SK-N-SH treated with all-trans-retinoic acid at 6 μM for 48 hours (cell line): ENCODE data around the gene SYNE1.

Experiments
- ATAC-seq: fragments of 200-7000 bp; cut with Tn5 transposase; 3 replicates; pipeline ENCODE4 v1.9.1; 2020; ENCODE audit warnings: mild to moderate bottlenecking, moderate library complexity
- ARNTL ChIP-seq: fragments of 450-650 bp; formaldehyde crosslinking; IDR thresholded peaks from 2 replicates; pipeline ENCODE4 v1.5.0; 2020; ENCODE audit warnings: low read depth, mild to moderate bottlenecking, moderate library complexity, borderline replicate concordance
- BACH2 ChIP-seq: fragments of 250-450 bp; sonication (Bioruptor Pico); IDR thresholded peaks from 2 replicates; pipeline ENCODE4 v1.9.0; 2021; ENCODE audit warnings: mild to moderate bottlenecking, borderline replicate concordance
- CSDC2 ChIP-seq: fragments of 250-450 bp; sonication (Bioruptor Pico); IDR thresholded peaks from 2 replicates; pipeline ENCODE4 v1.5.0; 2020; ENCODE audit warnings: mild to moderate bottlenecking, moderate library complexity
- ESRRG ChIP-seq: fragments of 250-450 bp; sonication (Bioruptor Pico); IDR thresholded peaks from 2 replicates; pipeline ENCODE4 v1.6.1; 2021; ENCODE audit warnings: mild to moderate bottlenecking
- GLIS3 ChIP-seq: fragments of 250-450 bp; sonication (Bioruptor Pico); IDR thresholded peaks from 2 replicates; pipeline ENCODE4 v1.5.0; 2020; ENCODE audit warnings: mild to moderate bottlenecking, moderate library complexity
- ISL1 ChIP-seq: fragments of 250-450 bp; sonication (Bioruptor Pico); IDR thresholded peaks from 2 replicates; pipeline ENCODE4 v2.1.2; 2022; ENCODE audit warnings: mild to moderate bottlenecking, moderate library complexity
- OSR1 ChIP-seq: fragments of 250-450 bp; sonication (Bioruptor Pico); IDR thresholded peaks from 2 replicates; pipeline ENCODE4 v1.8.0; 2022; ENCODE audit warnings: moderate library complexity, mild to moderate bottlenecking, inconsistent platforms
- PPARA ChIP-seq: fragments of 250-450 bp; sonication (Bioruptor Pico); IDR thresholded peaks from 2 replicates; pipeline ENCODE4 v1.5.0; 2020; ENCODE audit warnings: mild to moderate bottlenecking, borderline replicate concordance
- RARB ChIP-seq: fragments of 250-450 bp; sonication (Bioruptor Pico); IDR thresholded peaks from 2 replicates; pipeline ENCODE4 v1.8.0; 2021; ENCODE audit warnings: mild to moderate bottlenecking, moderate library complexity
- TCF4 ChIP-seq: fragments of 250-450 bp; sonication (Bioruptor Pico); IDR thresholded peaks from 2 replicates; pipeline ENCODE4 v1.8.0; 2021; ENCODE audit warnings: mild to moderate bottlenecking, moderate library complexity, borderline replicate concordance
- TOX ChIP-seq: fragments of 250-450 bp; sonication (Bioruptor Pico); IDR thresholded peaks from 2 replicates; pipeline ENCODE4 v1.8.0; 2021; ENCODE audit warnings: mild to moderate bottlenecking, moderate library complexity, borderline replicate concordance
- ZC3H10 ChIP-seq: fragments of 250-450 bp; sonication (Bioruptor Pico); IDR thresholded peaks from 2 replicates; pipeline ENCODE4 v1.5.1; 2021; ENCODE audit warnings: mild to moderate bottlenecking, moderate library complexity
- ZFP3 ChIP-seq: fragments of 250-450 bp; sonication (Bioruptor Pico); IDR thresholded peaks from 2 replicates; pipeline ENCODE4 v1.5.0; 2020; ENCODE audit warnings: mild to moderate bottlenecking, moderate library complexity
- ZFP30 ChIP-seq: fragments of 450-650 bp; formaldehyde crosslinking; IDR thresholded peaks from 2 replicates; pipeline ENCODE4 v1.5.0; 2022; ENCODE audit warnings: mild to moderate bottlenecking, moderate library complexity
- ZNF565 ChIP-seq: fragments of 450-650 bp; formaldehyde crosslinking; conservative IDR thresholded peaks from 2 replicates; pipeline ENCODE4 v1.5.0; 2020; ENCODE audit warnings: low read depth, mild to moderate bottlenecking, moderate library complexity
- ZNF8 ChIP-seq: fragments of 450-650 bp; formaldehyde crosslinking; IDR thresholded peaks from 2 replicates; pipeline ENCODE4 v1.5.0; 2020; ENCODE audit warnings: mild to moderate bottlenecking, moderate library complexity
- TF ChIP-seq, protein P1 (sequence below): fragments of 250-450 bp; sonication (Bioruptor Pico); IDR thresholded peaks from 2 replicates; pipeline ENCODE4 v1.5.0; 2020; ENCODE audit warnings: mild to moderate bottlenecking, moderate library complexity
- TF ChIP-seq, protein P2 (sequence below): fragments of 250-450 bp; sonication (Bioruptor Pico); IDR thresholded peaks from 2 replicates; pipeline ENCODE4 v1.8.0; 2020; ENCODE audit warnings: mild to moderate bottlenecking, moderate library complexity, borderline replicate concordance
- TF ChIP-seq, protein P3 (sequence below): fragments of 250-450 bp; sonication (Bioruptor Pico); IDR thresholded peaks from 2 replicates; pipeline ENCODE4 v1.5.1; 2020; ENCODE audit warnings: low read depth, mild to moderate bottlenecking, moderate library complexity
- TF ChIP-seq, protein P4 (sequence below): fragments of 250-450 bp; sonication (Bioruptor Pico); IDR thresholded peaks from 2 replicates; pipeline ENCODE4 v1.8.0; 2021; ENCODE audit warnings: low read depth, mild to moderate bottlenecking, moderate library complexity, borderline replicate concordance

SYNE1 gene

DNA sequence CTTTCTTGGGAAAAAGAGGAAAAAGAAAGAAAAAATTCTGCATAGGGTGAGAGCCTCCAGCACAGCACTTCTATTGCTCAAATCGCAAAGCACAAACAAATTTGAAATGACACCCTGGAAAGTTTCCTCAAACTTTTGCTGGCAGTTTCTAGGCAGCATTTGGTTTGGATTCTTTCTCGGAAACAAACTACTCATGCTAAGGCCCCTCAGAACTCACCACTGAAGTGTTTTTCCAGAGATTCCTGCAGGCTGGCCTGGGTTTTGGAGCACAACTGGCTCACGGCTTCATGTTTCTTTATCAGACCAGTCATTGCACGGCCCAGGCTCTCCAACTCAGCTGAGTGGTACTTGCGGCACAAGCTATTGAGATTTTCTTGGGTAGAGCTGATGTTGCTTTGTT is 237.8 kb downstream of the SYNE1 start:
- ATAC-seq = no peak
- TF ChIP-seq ARNTL (CRISPR knock-in tag) (no peak), TCF4 (CRISPR knock-in tag) (no peak)

DNA sequence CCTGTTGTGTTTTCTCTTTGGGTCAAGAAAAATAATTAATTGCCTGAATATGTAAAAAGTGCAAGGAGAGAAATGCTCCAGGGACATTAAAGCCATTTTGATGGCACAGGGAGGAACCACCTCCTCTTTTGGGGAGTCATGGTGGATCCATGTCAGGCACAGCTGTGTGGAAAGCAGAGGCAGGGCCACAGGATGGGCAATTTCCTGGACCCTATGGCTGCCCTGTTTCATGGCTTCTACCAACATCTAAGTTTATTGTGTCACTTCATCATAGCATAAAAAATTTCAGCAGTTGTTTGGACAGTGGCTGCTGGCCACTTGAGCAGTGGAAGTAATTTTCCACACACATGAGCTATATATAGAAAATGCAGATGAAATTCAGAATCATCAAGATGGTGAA is 238.2 kb downstream of the SYNE1 start:
- no peak for ATAC-seq
- TF ChIP-seq, protein P1, sequence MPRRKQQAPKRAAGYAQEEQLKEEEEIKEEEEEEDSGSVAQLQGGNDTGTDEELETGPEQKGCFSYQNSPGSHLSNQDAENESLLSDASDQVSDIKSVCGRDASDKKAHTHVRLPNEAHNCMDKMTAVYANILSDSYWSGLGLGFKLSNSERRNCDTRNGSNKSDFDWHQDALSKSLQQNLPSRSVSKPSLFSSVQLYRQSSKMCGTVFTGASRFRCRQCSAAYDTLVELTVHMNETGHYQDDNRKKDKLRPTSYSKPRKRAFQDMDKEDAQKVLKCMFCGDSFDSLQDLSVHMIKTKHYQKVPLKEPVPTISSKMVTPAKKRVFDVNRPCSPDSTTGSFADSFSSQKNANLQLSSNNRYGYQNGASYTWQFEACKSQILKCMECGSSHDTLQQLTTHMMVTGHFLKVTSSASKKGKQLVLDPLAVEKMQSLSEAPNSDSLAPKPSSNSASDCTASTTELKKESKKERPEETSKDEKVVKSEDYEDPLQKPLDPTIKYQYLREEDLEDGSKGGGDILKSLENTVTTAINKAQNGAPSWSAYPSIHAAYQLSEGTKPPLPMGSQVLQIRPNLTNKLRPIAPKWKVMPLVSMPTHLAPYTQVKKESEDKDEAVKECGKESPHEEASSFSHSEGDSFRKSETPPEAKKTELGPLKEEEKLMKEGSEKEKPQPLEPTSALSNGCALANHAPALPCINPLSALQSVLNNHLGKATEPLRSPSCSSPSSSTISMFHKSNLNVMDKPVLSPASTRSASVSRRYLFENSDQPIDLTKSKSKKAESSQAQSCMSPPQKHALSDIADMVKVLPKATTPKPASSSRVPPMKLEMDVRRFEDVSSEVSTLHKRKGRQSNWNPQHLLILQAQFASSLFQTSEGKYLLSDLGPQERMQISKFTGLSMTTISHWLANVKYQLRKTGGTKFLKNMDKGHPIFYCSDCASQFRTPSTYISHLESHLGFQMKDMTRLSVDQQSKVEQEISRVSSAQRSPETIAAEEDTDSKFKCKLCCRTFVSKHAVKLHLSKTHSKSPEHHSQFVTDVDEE (CRISPR knock-in tag) = no peak
- TF ChIP-seq ISL1 (CRISPR knock-in tag) = no peak

DNA sequence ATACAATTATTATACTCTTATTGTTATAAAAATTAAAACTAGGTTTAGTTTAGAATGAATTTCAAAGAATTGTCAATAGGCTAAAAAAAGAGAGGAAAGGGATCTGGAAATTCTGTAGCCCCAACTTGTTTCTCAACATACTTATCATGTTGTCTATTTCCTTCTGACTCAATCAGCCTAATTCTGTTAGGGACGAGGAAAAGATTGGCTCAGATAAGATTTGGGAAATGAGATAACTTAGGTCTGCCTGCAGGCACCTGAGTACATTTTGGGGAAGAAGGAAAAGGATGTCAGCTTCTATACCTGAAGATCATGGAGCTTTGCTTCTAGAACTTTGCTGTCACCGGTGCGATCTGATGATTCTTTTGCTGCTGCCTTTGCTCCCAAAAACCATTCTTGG is 238.8 kb downstream of the SYNE1 start:
- TF ChIP-seq TOX (CRISPR knock-in tag) (no peak), ZFP3 (CRISPR knock-in tag) (no peak), OSR1 (no peak), RARB (CRISPR knock-in tag) (no peak)
- no peak for ATAC-seq

DNA sequence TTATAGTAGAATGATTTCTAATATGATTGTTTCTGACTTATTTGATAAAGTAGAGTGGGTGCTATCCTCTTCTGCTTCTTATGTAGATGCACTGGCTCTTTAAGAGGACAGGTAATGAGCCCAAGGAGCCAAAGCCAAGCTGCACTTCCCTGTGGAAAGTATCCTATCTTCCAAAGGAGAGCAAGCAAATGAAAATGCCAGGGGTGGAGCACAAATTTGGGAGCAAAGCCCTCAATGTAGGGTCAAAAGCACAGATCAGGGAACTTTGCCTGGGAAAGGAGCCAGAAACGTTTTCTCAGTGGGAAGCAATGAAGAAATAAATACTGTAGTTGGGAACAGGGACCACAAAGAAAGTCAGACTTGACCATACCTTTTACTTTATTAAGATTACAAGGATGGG is 242.9 kb downstream of the SYNE1 start:
- ATAC-seq = no peak

More for the DNA sequence above, 242.9 kb downstream of the SYNE1 start:
- TF ChIP-seq, protein P2, sequence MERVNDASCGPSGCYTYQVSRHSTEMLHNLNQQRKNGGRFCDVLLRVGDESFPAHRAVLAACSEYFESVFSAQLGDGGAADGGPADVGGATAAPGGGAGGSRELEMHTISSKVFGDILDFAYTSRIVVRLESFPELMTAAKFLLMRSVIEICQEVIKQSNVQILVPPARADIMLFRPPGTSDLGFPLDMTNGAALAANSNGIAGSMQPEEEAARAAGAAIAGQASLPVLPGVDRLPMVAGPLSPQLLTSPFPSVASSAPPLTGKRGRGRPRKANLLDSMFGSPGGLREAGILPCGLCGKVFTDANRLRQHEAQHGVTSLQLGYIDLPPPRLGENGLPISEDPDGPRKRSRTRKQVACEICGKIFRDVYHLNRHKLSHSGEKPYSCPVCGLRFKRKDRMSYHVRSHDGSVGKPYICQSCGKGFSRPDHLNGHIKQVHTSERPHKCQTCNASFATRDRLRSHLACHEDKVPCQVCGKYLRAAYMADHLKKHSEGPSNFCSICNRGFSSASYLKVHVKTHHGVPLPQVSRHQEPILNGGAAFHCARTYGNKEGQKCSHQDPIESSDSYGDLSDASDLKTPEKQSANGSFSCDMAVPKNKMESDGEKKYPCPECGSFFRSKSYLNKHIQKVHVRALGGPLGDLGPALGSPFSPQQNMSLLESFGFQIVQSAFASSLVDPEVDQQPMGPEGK (CRISPR knock-in tag) = no peak
- TF ChIP-seq BACH2 (CRISPR knock-in tag) (no peak), ZFP3 (CRISPR knock-in tag) (no peak), GLIS3 (no peak), ZFP30 (CRISPR knock-in tag) (no peak), ARNTL (CRISPR knock-in tag) (no peak), ZC3H10 (CRISPR knock-in tag) (no peak), RARB (CRISPR knock-in tag) (no peak), CSDC2 (CRISPR knock-in tag) (no peak), PPARA (no peak), ZNF565 (CRISPR knock-in tag) (no peak), ZNF8 (CRISPR knock-in tag) (no peak), ESRRG (CRISPR knock-in tag) (no peak), TOX (CRISPR knock-in tag) (no peak), OSR1 (no peak)
- TF ChIP-seq, protein P3, sequence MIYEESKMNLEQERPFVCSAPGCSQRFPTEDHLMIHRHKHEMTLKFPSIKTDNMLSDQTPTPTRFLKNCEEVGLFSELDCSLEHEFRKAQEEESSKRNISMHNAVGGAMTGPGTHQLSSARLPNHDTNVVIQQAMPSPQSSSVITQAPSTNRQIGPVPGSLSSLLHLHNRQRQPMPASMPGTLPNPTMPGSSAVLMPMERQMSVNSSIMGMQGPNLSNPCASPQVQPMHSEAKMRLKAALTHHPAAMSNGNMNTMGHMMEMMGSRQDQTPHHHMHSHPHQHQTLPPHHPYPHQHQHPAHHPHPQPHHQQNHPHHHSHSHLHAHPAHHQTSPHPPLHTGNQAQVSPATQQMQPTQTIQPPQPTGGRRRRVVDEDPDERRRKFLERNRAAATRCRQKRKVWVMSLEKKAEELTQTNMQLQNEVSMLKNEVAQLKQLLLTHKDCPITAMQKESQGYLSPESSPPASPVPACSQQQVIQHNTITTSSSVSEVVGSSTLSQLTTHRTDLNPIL (CRISPR knock-in tag) = no peak
- TF ChIP-seq, protein P1 (CRISPR knock-in tag) = no peak
- TF ChIP-seq, protein P4, sequence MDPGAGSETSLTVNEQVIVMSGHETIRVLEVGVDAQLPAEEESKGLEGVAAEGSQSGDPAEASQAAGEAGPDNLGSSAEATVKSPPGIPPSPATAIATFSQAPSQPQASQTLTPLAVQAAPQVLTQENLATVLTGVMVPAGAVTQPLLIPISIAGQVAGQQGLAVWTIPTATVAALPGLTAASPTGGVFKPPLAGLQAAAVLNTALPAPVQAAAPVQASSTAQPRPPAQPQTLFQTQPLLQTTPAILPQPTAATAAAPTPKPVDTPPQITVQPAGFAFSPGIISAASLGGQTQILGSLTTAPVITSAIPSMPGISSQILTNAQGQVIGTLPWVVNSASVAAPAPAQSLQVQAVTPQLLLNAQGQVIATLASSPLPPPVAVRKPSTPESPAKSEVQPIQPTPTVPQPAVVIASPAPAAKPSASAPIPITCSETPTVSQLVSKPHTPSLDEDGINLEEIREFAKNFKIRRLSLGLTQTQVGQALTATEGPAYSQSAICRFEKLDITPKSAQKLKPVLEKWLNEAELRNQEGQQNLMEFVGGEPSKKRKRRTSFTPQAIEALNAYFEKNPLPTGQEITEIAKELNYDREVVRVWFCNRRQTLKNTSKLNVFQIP (CRISPR knock-in tag) = no peak
